ENCODE data around the gene IGF1R.

DNA sequence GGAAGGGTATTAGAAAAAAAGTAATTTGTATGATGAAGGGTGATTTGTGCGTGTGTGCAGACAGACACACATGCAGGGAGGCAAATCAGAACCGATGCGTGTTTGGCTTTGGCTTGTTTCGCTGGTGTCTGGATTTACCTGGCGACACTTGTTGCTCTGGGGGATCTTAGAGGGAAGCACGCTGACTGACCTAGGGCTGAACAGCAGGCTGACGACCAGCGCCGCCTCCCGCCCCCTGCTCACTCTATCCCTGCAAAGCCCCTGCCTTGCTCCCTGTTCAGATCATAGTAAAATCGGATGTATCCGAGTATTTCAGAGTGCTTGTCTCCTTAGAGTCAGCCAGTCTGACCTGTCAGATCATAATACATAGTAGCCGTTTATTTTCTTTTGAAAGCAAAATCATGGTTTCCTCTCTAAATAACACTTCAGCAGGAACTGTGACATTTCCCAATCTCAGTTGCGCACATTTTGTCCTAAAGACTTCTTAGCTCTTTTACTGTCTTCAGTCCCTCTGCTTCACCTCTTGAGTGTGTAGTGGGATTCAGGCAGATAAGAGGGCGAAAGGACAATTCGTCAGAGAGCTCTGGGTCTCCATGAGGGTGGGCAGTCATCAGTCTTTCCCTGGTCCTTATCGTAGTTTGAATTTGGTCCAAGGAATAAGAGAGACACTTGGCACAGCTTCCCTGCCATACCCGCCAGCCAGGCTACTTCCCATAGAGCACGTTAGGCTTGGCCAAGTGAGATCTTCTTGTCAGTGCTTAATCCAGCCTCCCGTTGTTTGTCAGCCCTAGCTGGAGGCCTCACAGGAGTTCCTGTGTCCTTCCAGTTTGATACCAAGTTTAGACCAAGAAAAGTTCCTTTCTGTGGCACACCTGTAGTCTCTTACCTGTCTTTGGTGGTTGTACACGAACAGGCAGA lies 261.9 kb downstream of the IGF1R start:
- TF ChIP-seq POLR2AphosphoS5 (IDR thresholded peaks at IDR 0.05) (no peak), EP300 (IDR thresholded peaks at IDR 0.05) (no peak)
